Activated B cell treated with CpG ODN at 0.5 μM for 24 hours (primary cell): ENCODE results near the gene DVL3. TPM values are rescaled to one million over a fixed set of nuclear protein-coding genes. Genes with fewer than 3 reads are reported as not detected.

Experiments
- ATAC-seq: fragments of 200-7000 bp; cut with Tn5 transposase; one replicate; pipeline ENCODE4 v1.10.0; 2021; ENCODE audit warnings: low read depth, mild to moderate bottlenecking, moderate library complexity
- CTCF ChIA-PET: fragments of 350-600 bp; sonication (Branson Sonifier 250); formaldehyde crosslinking; loops from one replicate; lab custom pipeline; 2021; ENCODE audit warnings: antibody characterized with exemption; lab: Charles Lee
- POLR2A ChIA-PET: fragments of 350-600 bp; sonication (Branson Sonifier 250); formaldehyde crosslinking; loops from one replicate; lab custom pipeline; 2021; ENCODE audit warnings: antibody characterized with exemption; lab: Charles Lee
- DNase-seq: peaks from one replicate; pipeline ENCODE4 v3.0.0; 2022
- H3K27ac Mint-ChIP-seq: one replicate; pipeline ENCODE4 v1.8.0; 2020; ENCODE audit warnings: mixed read lengths
- H3K27me3 Mint-ChIP-seq: one replicate; pipeline ENCODE4 v1.8.0; 2021; ENCODE audit warnings: mixed read lengths
- H3K36me3 Mint-ChIP-seq: one replicate; pipeline ENCODE4 v1.8.0; 2021; ENCODE audit warnings: low read depth, mixed read lengths
- H3K4me1 Mint-ChIP-seq: one replicate; pipeline ENCODE4 v1.8.0; 2021; ENCODE audit warnings: mixed read lengths
- H3K4me3 Mint-ChIP-seq: one replicate; pipeline ENCODE4 v1.8.0; 2020; ENCODE audit warnings: mild to moderate bottlenecking, mixed read lengths
- H3K9me3 Mint-ChIP-seq: one replicate; pipeline ENCODE4 v1.8.0; 2020; ENCODE audit warnings: mixed read lengths
- CTCF ChIP-seq: fragments of 200-600 bp; IDR thresholded peaks from one replicate; pipeline ENCODE4 v1.8.0; 2022; ENCODE audit warnings: antibody characterized with exemption, mild to moderate bottlenecking
- intact Hi-C: fragments of 100-400 bp; cut with micrococcal nuclease; formaldehyde crosslinking; loops from one replicate; pipeline ENCODE4 v1.15.1; 2024
- total RNA-seq: library from RNA; stranded (reverse); gene quantifications from 2 replicates; pipeline ENCODE4 v1.2.3, GENCODE V29; 2022

Gene DVL3
- total RNA-seq, 1 donor from 2014 or later, result 54.2 TPM

- DNase-seq (no peak), ATAC-seq (no peak)
- Mint-ChIP-seq H3K27ac (no peak overlapping the region), H3K4me3 (no peak overlapping the region), H3K4me1 (peaks cover 9% of the 10 kb centered on the region), H3K27me3 (no peaks in the 10 kb centered on the region), H3K36me3 (peaks cover 60% of the 10 kb centered on the region), H3K9me3 (no peaks in the 10 kb centered on the region)
- no peak for TF ChIP-seq CTCF
- intact Hi-C loops, result no loop called here
- ChIA-PET POLR2A (interaction anchor here (1.1 kb wide), 1 partner anchor 30 kb away, joined by 4 read pairs; the partner anchor contains the start of gene EIF2B5), CTCF (no interaction called here)
Observed at GRCh38 chr3:184164648-184165330, 9.6 kb downstream of the DVL3 start.

GRCh38 chr3:184165543-184165942 lies 10.4 kb downstream of the DVL3 start:
- H3K4me3 Mint-ChIP-seq, result no peak overlapping the region
- ChIA-PET POLR2A (interaction anchor here (1.1 kb wide), 1 partner anchor 30 kb away, joined by 4 read pairs; the partner anchor contains the start of gene EIF2B5), CTCF (no interaction called here)

GRCh38 chr3:184166671-184167070 lies 11.5 kb downstream of the DVL3 start:
- Mint-ChIP-seq H3K4me3 (no peak overlapping the region), H3K36me3 (peaks cover 68% of the 10 kb centered on the region), H3K27ac (no peak overlapping the region), H3K4me1 (peaks cover 3% of the 10 kb centered on the region), H3K9me3 (no peaks in the 10 kb centered on the region), H3K27me3 (no peaks in the 10 kb centered on the region)
- intact Hi-C loops, result no loop called here
- no peak for ATAC-seq
- no peak for TF ChIP-seq CTCF
- ChIA-PET CTCF (no interaction called here), POLR2A (no interaction called here)
- DNase-seq, result no peak

More at GRCh38 chr3:184165543-184165942, 10.4 kb downstream of the DVL3 start:
- Mint-ChIP-seq H3K27me3 (no peaks in the 10 kb centered on the region), H3K9me3 (no peaks in the 10 kb centered on the region), H3K27ac (no peak overlapping the region), H3K36me3 (peaks cover 61% of the 10 kb centered on the region), H3K4me1 (peaks cover 9% of the 10 kb centered on the region)
- TF ChIP-seq CTCF, result no peak
- ATAC-seq (no peak), DNase-seq (no peak)
- intact Hi-C loops, result no loop called here

GRCh38 chr3:184167786-184168185 lies 12.6 kb downstream of the DVL3 start:
- no peak for ATAC-seq
- no peak overlapping the region for H3K27ac Mint-ChIP-seq
- no peaks in the 10 kb centered on the region for H3K9me3 Mint-ChIP-seq
- TF ChIP-seq CTCF, result no peak
- ChIA-PET CTCF (no interaction called here), POLR2A (no interaction called here)
- no peak for DNase-seq
- intact Hi-C loops, result no loop called here
- no peak overlapping the region for H3K4me3 Mint-ChIP-seq
- peaks cover 3% of the 10 kb centered on the region for H3K4me1 Mint-ChIP-seq
- no peaks in the 10 kb centered on the region for H3K27me3 Mint-ChIP-seq
- peaks cover 75% of the 10 kb centered on the region for H3K36me3 Mint-ChIP-seq

- Mint-ChIP-seq H3K27me3 (no peaks in the 10 kb centered on the region), H3K9me3 (no peaks in the 10 kb centered on the region), H3K4me1 (peaks cover 3% of the 10 kb centered on the region), H3K4me3 (no peak overlapping the region), H3K27ac (no peak overlapping the region), H3K36me3 (peaks cover 77% of the 10 kb centered on the region)
- ATAC-seq (no peak), DNase-seq (no peak)
- no peak for TF ChIP-seq CTCF
- intact Hi-C loops, result no loop called here
- CTCF ChIA-PET, result no interaction called here
- POLR2A ChIA-PET, result no interaction called here
Observed at GRCh38 chr3:184168363-184169120, 13.4 kb downstream of the DVL3 start.
